ENCODE results near the gene FAM3A. TPM values are rescaled to one million over a fixed set of nuclear protein-coding genes. Genes with fewer than 3 reads are reported as not detected.

Gene FAM3A
- total RNA-seq, 1 experiment from 2014 or later = 15.6 TPM

GRCh38 chrX:154478728-154479622 lies 37.1 kb downstream of the FAM3A start, which contains the start of gene LAGE3 (continued):
- TF ChIP-seq ZBTB33 (IDR thresholded peaks at IDR 0.05; ENCODE audit: extremely low read depth, insufficient replicate concordance, low read length) (no peak), CBX3 (IDR thresholded peaks at IDR 0.05; ENCODE audit: low read depth) (no peak), ZFX (IDR thresholded peaks at IDR 0.05) (peak; percentile 40; the same call in 1 of the 2 replicates), CEBPB (IDR thresholded peaks at IDR 0.05; ENCODE audit: low read depth) (no peak)

- peak overlapping the region; percentile 71 for H3K4me2 ChIP-seq (ENCODE audit: low read length)
- H3K4me3 ChIP-seq (replicated peaks in 1 of 2; ENCODE audit: low read depth in 1 of 2, low read length in 2 of 2) = peak overlapping the region; percentile 53 to 60
- intact Hi-C loops (cut with micrococcal nuclease) = loop anchor here (5.0 kb wide), 2 partner anchors 36 to 71 kb away; partner anchors contain the start of genes DNASE1L1 and FAM50A
Observed at GRCh38 chrX:154477891-154478477, 38.0 kb downstream of the FAM3A start.

More at GRCh38 chrX:154477891-154478477, 38.0 kb downstream of the FAM3A start:
- no peaks in the 10 kb centered on the region for H3K79me2 ChIP-seq (ENCODE audit: insufficient read depth, low read length)
- H3K9me3 ChIP-seq (ENCODE audit: control insufficient read depth in 1 of 2, insufficient read depth in 1 of 2, low read depth in 1 of 2, low read length in 2 of 2) = no peaks in the 10 kb centered on the region
- RAD21 ChIA-PET (ENCODE audit: low non-redundant PET in 1 of 2, low total read pairs in 2 of 2, uncharacterized antibody in 2 of 2, unreplicated experiment in 2 of 2) = no interaction called here
- BruUV-seq (replicated peaks) = TSS peak; percentile 81
- no peak overlapping the region for H2AFZ ChIP-seq (ENCODE audit: low read depth, low read length, poor library complexity, severe bottlenecking)
- no peaks in the 10 kb centered on the region for H3K27me3 ChIP-seq (ENCODE audit: insufficient read depth, low read length)
- ATAC-seq (peak; percentile 1; the same call in 1 of the 2 replicates), DNase-seq (ENCODE audit: low read depth, low spot score) (no peak)
- H3K9ac ChIP-seq (ENCODE audit: low read length) = peak overlapping the region; percentile 60
- peak; percentile 66 for TF ChIP-seq POLR2AphosphoS5 (IDR thresholded peaks at IDR 0.05; ENCODE audit: low read depth, low read length)
- TF ChIP-seq SRF (IDR thresholded peaks at IDR 0.05; ENCODE audit: low read depth) = no peak
- CTCF ChIA-PET = no interaction called here
- H3K9me2 ChIP-seq (ENCODE audit: insufficient read depth) = no peaks in the 10 kb centered on the region
- no peaks in the 10 kb centered on the region for H3K36me3 ChIP-seq (ENCODE audit: control insufficient read depth in 1 of 2, insufficient read depth in 2 of 2, low read length in 2 of 2)
- peak overlapping the region; percentile 87; the same call in 1 of the 2 replicates for H3K27ac ChIP-seq (ENCODE audit: low read depth, low read length)
- POLR2A ChIA-PET = interaction anchor here (1.1 kb wide), 1 partner anchor 25 kb away, joined by 3 read pairs; no protein-coding TSS in a partner anchor
- H3K4me1 ChIP-seq (ENCODE audit: control insufficient read depth in 1 of 2, insufficient read depth in 2 of 2, low read length in 2 of 2) = peaks cover 3 to 10% of the 10 kb centered on the region in 2 experiments; a peak in 3 of 4 replicates
- no peaks in the 10 kb centered on the region for H4K20me1 ChIP-seq (ENCODE audit: insufficient read depth)
